ENCODE results near the gene FDXACB1. TPM values are rescaled to one million over a fixed set of nuclear protein-coding genes. Genes with fewer than 3 reads are reported as not detected.

The FDXACB1 gene
- total and polyA plus RNA-seq, 9 of the 15 experiments (the other 6 are each of a cell fraction or from before 2014, with no cell fraction given): 3.2 to 7.5 (median 5.3) TPM

GRCh38 chr11:111852103-111852502 lies 26.9 kb downstream of the FDXACB1 start:
- no peak for DNase-seq (ENCODE audit: extremely low read depth in 1 of 4, low spot score in 3 of 4)
- no peak for ATAC-seq
- CTCF ChIA-PET (ENCODE audit: low intra/inter-chr PET ratio): interaction anchor here (1.2 kb wide), 1 partner anchor 287 kb away, joined by 3 read pairs; no protein-coding TSS in a partner anchor
- H3K9me1 ChIP-seq (ENCODE audit: control insufficient read depth, insufficient read depth, low read length): no peaks in the 10 kb centered on the region
- no peak overlapping the region for H3K27ac ChIP-seq (ENCODE audit: extremely low read depth, low read depth, low read length)
- H3K27me3 ChIP-seq (ENCODE audit: control insufficient read depth in 2 of 2, insufficient read depth in 2 of 2, low read length in 2 of 2): no peaks in the 10 kb centered on the region
- in situ Hi-C loops (cut with MboI) (no loop called here), intact Hi-C loops (cut with micrococcal nuclease) (no loop called here)
- H3K36me3 ChIP-seq (ENCODE audit: control insufficient read depth, insufficient read depth, low read length): peaks cover 40% of the 10 kb centered on the region; the same call in 2 of the 3 replicates
- no peak for FAIRE-seq
- no peak overlapping the region for H3K4me3 ChIP-seq
- no peak overlapping the region for H3K9ac ChIP-seq (ENCODE audit: insufficient read depth in 1 of 2, low read depth in 2 of 2, low read length in 2 of 2)
- POLR2A ChIA-PET: no interaction called here
- H4K20me1 ChIP-seq (replicated peaks; ENCODE audit: control insufficient read depth, insufficient read depth, low read length): no peaks in the 10 kb centered on the region
- no peak overlapping the region for H3K4me2 ChIP-seq (ENCODE audit: insufficient read depth, low read length)
- no peak overlapping the region for H2AFZ ChIP-seq (ENCODE audit: low read depth, low read length)
- H3K9me3 ChIP-seq (replicated peaks; ENCODE audit: control insufficient read depth, insufficient read depth, low read depth, low read length): no peaks in the 10 kb centered on the region
- no peaks in the 10 kb centered on the region for H3K4me1 ChIP-seq (replicated peaks in 1 of 2; ENCODE audit: control insufficient read depth in 2 of 2, insufficient read depth in 2 of 2, low read length in 2 of 2)
- WGBS (ENCODE audit: insufficient coverage, low coverage, missing lambda C conversion rate): 65% methylated on average over 2 of the region's 2 CpGs
- H3K79me2 ChIP-seq (ENCODE audit: control insufficient read depth, insufficient read depth, low read length): no peaks in the 10 kb centered on the region
- no TSS peak for BruUV-seq (replicated peaks)
- TF ChIP-seq, protein P1, sequence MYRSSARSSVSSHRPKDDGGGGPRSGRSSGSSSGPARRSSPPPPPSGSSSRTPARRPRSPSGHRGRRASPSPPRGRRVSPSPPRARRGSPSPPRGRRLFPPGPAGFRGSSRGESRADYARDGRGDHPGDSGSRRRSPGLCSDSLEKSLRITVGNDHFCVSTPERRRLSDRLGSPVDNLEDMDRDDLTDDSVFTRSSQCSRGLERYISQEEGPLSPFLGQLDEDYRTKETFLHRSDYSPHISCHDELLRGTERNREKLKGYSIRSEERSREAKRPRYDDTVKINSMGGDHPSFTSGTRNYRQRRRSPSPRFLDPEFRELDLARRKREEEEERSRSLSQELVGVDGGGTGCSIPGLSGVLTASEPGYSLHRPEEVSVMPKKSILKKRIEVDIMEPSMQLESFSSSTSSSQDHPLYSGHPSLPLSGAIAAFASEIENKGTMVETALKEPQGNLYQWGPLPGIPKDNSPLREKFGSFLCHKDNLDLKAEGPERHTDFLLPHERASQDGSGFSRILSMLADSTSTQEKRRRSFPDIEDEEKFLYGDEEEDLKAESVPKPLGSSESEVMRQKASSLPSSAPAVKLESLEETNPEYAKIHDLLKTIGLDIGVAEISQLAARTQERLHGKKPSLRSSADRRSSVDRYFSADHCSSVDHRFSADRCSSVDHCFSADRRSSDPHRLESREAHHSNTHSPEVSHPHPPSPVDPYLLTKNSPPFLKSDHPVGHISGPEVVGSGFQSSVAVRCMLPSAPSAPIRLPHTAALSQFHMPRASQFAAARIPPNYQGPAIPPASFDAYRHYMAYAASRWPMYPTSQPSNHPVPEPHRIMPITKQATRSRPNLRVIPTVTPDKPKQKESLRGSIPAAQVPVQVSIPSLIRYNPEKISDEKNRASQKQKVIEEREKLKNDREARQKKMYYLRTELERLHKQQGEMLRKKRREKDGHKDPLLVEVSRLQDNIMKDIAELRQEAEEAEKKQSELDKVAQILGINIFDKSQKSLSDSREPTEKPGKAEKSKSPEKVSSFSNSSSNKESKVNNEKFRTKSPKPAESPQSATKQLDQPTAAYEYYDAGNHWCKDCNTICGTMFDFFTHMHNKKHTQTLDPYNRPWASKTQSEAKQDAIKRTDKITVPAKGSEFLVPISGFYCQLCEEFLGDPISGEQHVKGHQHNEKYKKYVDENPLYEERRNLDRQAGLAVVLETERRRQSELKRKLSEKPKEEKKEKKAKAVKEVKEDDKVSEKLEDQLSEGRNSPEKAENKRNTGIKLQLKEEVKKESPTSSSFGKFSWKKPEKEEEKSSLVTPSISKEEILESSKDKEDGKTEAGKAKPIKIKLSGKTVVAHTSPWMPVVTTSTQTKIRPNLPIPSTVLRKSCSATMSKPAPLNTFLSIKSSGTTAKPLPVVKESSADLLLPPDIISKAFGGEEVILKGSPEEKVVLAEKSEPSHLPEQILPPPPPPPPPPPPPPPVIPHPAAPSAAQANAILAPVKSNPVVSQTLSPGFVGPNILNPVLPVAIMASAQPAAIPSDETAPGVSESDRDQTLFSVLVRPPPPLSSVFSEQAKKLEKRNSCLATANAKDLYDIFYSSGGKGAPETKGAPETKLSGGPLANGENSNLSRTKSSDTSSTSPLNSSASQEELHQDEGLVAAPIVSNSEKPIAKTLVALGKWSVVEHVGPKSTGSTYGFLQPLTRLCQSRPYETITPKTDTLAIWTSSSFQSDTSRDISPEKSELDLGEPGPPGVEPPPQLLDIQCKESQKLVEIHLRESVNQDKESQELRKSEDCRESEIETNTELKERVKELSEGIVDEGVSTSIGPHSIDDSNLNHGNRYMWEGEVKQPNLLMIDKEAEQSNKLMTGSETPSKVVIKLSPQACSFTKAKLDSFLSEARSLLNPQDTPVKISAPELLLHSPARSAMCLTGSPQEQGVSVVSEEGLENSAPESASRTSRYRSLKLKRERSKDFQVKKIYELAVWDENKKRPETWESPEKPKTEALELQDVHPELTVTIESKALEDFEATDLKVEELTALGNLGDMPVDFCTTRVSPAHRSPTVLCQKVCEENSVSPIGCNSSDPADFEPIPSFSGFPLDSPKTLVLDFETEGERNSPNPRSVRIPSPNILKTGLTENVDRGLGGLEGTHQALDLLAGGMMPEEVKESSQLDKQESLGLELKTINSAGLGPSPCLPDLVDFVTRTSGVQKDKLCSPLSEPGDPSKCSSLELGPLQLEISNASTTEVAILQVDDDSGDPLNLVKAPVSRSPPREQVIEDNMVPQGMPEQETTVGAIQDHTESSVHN (IDR thresholded peaks at IDR 0.05; ENCODE audit: borderline replicate concordance in 1 of 2, low read depth in 1 of 2): no peak
- TF ChIP-seq MAFK (IDR thresholded peaks at IDR 0.05; ENCODE audit: low read length): peak; percentile 46; the same call in 1 of the 2 replicates
- TF ChIP-seq ZSCAN29 (IDR thresholded peaks at IDR 0.05): no peak

All from K562 (cell line).